GM19238 (cell line): ENCODE measurements around the gene CCDC85C.
"Not testable (repeated sequence)": the region's sequence is repeated elsewhere in the genome, so short reads cannot be mapped to it uniquely, and the experiment has no call there.

Experiments
- DNase-seq: peaks from one replicate; pipeline ENCODE4 v3.0.0; 2011; ENCODE audit warnings: low spot score; ENCODE audit not compliant: insufficient read length

The CCDC85C gene

DNA sequence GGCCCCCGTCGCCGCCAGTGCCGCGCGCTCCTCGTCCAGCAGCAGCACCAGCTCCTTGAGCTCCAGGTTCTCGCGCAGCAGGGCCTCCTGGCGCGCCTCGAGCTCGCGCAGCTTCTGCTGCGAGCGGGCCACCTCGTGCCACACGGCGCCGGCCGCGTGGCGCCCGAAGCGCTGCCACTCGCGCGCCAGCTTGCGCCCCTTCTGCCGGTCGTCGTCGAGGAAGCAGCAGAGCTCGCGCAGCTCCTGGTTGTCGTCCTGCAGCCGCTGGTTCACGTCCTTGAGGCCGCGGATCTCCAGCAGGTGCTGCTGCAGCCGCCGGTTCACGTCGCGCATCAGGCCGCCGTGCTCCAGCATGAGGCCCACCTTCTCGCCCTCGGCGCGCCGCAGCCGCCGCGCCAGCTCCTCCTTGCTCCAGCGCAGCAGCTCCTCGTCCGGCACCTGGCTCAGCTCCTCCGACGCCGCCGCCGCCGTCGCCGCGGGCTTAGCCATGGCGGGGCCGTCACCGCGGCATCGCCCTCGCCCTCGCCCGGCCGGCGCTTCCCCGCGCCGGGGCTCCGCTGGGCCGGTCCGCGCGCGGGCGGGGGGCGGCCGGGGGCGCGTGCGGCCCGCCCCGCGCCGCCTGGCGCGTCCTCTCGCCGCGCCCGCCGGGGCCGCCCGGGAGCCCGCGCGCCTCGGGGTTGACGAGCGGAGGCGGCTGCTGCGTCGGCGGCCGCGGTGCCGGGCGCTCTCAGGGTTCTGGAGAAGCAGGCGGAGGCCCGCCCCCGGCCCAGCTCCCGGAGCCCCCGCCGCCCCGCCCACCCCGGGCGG lies at the start of gene CCDC85C:
Gene CCDC85C, minus strand, starts transcription at position 737 of the 807 bp plus-strand sequence. Its CDS starts 248 bp downstream, at position 489.
- DNase-seq, result no peak

DNA sequence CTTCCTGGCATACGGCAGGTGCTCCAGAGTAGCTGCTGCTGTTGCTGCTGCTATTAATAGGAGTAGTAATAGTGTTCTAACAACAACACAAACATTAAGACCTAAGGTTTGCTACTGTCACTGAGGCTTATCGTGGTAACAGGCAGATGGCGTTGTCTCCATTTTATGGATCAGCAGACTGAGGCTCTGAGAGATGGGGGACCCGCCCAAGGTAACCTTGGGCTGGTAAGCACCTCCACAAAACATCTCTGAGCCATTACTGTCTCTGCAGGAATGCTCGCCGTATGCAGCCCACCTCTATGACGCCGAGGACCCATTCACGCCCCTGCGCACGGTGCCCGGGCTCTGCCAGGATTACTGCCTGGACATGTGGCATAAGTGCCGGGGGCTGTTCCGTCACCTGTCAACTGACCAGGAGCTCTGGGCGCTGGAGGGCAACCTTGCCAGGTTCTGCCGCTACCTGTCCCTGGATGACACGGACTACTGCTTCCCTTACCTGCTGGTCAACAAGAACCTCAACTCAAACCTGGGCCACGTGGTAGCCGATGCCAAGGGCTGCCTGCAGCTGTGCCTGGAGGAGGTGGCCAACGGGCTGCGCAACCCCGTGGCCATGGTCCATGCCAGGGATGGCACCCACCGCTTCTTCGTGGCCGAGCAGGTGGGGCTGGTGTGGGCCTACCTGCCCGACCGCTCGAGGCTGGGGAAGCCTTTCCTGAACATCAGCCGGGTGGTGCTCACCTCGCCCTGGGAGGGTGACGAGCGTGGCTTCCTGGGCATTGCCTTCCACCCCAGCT lies 48.1 kb upstream of the CCDC85C start:
- DNase-seq, result no peak

DNA sequence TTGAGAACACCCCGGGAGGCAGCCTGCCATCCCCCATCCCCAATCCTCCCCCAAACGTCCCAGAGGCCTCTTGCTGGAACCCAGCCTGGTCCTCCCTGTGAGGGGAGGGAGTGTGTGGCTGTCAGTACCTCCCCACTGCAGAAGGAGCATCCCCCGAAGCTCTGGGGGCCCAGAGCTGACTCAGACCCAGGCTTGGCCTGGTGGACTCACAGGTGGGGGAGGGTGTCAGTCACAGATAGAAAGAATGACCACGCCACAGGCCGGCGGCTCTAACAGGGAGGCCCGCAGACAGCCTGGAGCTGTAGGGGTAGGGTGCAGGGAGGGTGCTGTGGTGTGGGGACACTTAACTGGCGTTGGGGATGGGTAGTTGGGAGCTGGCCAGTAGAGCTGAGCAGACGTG lies 46.2 kb upstream of the CCDC85C start:
- no peak for DNase-seq

DNA sequence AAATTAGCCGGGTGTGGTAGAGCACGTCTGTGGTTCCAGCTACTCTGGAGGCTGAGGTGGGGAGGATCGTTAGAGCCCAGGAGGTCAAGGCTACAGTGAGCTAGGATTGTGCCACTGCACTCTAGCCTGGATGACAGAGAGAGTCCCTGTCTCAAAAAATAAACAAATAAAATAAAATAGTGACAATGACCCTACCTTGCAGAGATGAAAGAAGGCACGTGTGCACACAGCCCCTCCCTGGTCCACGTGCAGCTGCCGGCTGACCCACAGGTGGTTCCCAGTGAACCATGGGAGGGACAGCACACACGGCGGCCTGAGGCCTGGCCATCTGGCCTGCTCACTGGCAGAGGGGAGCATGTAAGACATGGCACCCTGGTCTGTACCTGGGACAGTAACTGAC lies 45.6 kb upstream of the CCDC85C start:
- DNase-seq, result no peak

DNA sequence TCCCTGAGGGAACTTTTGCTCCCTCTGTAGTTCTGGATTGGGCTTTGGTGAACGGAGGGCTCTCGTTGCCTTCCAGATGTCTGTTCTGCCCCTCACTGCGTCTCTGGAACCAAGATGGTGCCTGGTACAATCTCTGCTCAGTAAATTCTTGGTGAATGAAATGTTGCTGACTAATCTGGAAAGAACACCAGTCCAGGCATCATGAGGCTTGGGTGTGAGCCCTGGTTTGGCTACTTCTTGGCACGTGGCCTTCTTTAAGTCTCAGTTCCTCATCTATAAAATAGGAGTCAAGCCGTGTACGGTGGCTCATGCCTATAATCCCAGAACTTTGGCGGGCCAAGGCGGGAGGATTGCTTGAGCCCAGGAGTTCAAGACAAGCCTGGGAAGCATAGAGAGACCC lies 45.2 kb upstream of the CCDC85C start:
- no peak for DNase-seq

DNA sequence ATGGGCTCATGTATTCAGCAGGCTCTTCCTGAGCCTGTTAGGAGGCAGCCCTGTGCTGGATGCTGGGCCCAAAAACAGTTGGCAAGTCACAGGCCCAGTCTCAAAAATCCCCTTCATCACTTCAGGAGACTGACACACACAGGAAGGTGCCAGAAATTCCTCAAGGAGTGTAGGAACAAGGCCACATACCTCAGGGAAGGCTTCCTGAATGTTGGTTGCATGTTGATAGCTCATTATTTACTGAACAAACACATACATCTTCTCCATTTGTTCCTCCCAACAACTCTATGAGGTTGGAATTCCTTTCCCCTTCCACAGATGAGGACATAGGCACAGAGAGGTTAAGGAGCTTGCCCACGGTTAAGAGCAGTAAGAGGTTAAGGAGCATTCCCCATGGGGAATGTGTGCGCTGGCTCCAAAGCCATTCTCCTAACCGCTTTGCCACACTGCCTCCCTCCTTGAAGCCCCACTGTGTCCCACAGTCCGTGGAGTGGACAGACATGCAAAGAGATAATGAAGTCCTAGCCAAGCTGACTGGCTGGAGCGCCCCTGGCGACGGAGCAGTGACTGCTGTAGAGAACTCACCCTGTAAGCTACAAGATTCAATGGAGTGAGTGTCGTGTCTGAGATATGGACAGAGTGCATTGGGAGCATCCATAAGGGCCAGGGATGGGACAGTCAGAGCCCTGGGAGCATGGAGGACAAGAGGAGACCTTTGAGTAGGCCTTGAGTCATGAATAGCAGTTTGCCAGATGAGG lies 44.2 kb upstream of the CCDC85C start:
- no peak for DNase-seq

DNA sequence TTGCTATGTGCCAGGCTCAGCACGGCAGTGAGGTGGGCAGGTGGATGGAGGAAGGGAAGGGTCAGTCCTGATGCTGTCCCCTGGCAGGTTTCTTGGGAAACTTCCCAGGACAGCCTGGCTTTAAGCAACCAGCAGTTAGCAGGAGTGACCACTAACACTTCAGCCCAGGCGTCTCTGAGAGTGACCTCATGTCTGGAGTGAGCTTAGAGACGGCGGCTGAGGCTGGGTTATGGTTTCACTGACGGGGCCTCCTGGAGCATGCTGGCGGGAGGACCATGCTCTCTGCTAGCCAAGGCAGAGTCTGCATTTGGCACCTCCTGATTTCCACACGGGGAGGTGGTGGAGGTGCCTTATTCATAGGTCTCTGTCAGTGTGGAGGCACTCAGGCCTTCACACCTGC lies 43.4 kb upstream of the CCDC85C start:
- DNase-seq, result no peak

DNA sequence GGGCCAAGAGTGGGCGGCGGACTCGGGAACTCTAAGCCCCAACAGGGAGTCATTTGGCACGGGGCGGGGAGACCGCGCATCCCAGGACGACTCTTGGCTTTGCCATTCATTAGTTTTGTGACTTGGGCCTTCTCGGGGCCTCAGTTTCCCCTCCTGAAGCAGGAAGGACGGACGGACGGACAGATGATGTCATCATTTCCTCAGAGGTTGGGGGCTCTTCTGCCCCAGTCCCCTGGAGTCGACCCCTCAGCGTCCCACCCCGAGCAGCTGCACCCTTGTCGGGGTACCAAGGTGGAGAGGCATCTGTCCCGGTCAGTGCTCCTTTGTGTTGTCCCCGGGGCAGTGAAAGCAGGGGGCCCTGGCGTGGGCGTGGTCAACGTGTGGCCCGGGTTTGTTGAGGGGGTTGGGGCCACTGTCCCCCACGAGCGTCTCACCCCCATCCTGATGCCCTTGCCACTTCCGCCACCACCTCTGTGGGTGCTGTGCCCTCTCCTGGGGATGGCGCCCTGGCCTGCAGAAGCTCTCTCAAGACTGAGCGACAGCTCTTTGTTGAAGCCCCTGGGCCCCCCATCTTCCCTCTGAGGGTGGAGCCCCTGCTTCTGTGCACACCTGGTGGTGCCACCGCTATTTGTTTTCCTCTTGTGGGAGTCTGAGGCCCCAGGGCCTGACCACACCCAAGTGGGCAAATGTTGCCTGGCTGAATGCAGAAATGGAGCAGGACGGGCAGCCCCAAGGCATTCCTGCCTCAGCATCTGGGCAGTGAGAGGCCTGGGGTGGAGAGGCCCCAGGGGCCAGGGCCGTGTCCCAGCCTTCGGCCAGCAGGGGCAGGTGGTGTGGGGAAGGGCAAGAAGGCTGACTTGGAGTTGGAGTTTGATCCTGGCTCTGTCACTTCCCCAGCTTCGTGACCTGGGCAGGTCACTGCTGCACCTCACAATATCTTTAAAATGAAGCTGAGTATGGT lies 41.8 kb upstream of the CCDC85C start:
- no peak for DNase-seq

DNA sequence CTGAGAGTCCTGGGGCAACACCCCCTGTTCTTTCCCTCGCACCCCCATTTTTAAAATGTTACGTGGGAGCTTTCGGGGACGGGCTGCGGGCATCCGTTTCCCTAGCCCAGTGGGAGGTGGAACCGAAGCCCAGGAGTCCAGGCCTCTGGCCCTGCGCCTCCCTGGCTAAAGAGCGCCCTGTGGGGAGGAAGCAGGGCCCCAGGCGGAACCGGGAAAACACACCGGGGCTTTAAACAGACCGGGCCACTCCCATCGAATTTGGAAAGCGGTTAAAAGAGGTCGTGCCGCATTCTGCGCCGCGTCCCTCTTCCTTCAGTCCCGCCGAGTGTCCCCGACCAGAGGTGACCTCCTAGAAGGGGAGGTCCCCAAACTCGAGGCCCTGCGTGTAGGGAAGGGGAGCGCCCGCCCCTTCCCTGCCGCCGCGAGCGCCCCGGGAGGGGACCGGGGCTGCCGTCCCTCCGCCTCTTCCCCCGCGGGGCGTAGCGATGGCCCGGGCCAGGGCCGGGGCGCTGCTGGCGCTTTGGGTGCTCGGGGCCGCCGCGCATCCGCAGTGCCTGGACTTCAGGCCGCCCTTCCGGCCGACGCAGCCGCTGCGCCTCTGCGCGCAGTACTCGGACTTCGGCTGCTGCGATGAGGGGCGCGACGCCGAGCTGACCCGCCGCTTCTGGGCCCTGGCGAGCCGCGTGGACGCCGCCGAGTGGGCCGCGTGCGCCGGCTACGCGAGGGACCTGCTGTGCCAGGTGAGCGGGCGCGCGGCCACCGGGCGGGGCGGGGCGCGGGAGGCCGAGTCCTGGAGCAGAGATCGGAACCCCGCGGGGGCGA lies 40.9 kb upstream of the CCDC85C start, which contains the start of gene HHIPL1:
Gene HHIPL1, plus strand, starts transcription at position 407 of the 822 bp plus-strand sequence. Its CDS starts 79 bp downstream, at position 486.
- DNase-seq, result no peak

DNA sequence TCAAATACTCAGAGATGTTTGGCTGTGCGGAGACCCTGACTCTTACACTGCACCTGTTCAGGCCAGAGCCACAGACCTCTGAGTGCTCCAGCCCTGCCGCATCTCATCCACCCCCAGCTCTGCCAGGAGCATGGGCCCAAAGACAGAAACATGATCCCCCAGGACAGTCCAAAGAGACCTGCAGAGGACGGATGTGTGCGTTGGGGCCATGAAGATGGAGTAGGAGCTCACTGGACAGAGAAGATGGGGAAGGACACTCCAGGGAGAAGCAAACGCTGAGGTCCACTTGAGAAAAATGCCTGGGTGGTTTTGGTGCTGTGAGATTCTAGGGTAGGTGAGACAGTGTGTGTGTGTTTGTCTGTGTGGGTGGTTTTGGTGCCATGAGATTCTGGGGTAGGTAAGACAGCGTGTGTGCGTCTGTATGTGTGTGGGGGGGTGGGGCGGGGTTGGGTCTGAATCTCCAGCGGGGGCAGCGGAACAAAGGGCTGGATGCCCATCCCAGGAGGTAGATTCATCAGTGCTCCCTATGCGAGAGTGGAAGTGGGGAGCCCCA lies 40.1 kb upstream of the CCDC85C start:
- DNase-seq, result no peak

DNA sequence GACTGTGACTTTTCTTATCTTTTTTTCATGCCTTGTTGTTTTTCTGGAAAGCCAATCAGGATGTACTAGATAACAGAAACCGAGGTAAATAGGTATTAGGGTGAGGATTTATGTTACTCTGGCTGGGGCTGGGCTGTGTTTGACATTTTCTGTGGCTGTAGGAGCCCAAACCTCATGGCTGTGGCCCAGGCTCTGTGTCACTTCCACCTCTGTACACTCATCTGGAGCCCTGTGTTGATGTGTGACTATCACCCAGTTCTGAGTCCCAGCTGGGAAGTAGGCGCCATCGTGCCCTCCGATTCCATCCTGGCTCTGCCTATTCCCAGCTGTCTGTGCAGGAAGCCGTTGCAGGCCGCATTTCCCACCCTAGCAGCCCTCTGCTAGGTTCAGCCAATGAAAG lies 39.3 kb upstream of the CCDC85C start:
- no peak for DNase-seq

DNA sequence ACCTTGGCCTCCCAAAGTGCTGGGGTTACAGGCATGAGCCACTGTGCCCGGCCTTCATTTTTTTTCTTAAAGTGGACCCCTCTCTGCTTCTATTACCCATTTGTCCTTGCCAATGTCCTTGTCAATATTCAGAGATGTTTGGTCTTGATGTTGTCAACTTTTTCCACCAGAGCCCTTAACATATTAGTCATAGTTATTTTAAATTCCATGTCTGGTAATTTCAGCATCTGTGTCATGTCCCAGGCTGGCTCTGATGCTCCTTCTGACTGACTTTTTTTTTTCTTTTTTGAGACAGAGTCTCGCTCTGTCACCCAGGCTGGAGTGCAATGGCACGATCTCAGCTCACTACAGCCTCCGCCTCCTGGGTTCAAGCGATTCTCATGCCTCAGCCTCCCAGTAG lies 38.8 kb upstream of the CCDC85C start:
- DNase-seq, result not testable (repeated sequence)

DNA sequence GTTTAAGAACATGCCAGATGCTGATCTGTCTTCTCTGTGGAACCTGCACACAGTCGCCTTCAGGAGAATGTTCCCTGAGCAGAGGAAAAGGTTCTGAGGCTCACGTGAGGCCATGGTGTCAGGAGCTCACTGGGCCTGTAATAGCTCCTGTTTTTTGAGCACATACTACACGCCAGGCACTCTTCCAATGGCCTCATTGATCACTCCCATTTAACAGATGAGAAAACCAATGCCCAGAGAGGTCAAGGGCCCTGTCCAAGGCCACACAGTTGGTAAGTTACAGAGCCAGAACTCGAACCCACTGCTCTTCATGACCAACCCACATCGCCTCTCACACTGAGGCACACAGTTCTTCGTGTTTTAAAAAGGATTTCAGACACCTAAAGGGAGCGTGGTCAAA lies 33.6 kb upstream of the CCDC85C start:
- DNase-seq, result no peak

DNA sequence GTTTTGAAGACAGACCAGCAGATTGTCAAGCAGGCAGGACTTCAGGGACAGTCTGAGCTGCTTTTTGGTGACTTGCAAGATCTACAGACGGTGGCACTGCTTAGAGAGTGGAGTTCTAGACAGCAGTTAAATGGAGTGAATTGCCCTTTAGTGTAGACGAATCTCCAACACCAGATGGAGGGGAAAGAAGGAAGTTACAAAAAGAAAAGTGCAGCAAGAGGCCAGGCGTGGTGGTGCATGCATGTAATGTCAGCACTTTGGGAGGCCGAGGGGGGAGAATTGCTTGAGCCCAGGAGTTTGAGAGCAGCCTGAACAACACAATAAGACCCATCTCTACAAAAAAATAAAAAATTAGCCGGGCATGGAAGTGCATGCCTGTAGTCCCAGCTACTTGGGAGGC lies 32.5 kb upstream of the CCDC85C start:
- no peak for DNase-seq

DNA sequence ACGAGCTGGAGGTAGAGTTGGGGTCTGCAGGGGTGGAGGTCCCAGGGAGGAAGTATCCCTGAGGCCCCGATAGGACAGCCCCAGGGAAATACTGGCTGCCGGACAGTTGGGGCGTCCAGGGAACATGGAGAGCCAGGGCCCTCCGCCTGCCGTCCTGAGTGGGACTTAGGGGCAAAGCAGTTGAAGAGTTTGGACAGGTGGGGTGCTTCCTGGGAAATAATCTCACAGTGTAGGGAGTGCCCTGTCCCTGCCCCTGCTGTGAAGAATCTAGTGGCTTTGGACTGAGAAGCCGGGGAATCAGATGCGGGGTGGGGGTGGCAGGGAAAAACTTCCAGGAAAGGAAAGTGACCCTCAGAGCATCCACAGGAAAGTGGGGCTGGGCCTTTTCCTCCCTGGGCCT lies 31.1 kb upstream of the CCDC85C start:
- DNase-seq, result no peak

DNA sequence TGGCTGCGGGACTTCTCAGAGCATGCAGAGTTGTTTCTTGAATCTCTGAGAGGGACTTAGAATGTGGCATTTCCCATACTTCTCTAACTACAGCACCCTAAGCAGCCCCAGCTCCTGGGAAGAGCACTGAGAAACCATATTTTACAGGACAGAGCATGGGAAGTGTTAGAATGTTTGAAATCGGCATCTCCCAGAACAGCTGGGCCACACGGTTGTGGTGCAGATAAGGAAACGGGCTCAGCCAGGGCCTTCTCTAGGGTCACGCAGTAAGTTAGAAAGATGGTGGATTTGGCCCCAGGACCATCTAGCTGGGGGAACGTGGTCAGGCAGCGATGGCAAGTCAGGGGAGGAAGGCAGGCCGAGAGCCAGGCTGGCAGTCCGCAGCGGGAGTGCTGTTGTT lies 30.4 kb upstream of the CCDC85C start:
- no peak for DNase-seq

DNA sequence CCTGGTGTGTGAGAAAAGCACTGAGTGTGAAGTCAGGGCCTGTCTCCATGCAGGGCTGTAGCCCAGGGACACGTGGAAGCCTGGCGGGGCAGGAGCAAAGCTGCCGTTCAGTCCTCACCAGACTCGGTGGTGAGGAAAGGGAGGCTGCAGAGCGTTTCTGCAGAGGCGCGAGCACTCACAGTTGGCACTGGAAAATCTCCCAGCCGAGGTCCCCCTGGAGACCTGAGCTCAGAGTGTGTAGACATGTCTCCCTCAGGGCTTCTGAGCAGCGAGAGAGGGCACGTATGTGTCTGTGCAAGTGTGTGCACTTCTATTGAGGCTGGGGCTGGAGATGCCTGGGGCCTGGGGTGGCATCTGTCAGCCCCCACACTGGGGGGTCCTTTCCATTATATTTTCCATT lies 29.9 kb upstream of the CCDC85C start:
- no peak for DNase-seq

DNA sequence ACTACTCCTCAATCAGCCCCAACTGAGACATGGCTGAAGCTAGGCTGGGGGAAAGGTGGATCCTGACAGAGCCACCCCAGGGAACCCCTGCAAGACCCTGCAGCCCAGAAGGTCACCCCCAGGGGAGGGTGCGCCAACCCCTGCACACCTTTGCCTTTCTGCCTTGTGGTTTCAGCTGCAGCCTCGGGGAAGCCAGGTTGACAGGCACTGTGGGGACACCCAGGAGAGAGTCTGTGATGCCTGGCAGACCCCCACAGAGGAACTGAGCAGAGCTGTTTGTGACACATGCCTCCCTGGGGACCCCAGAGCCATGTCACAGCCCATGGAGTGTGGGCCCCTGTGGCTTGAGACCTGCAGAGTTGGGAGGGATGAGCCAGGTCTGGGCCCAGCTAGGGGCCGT lies 29.1 kb upstream of the CCDC85C start:
- DNase-seq, result no peak

DNA sequence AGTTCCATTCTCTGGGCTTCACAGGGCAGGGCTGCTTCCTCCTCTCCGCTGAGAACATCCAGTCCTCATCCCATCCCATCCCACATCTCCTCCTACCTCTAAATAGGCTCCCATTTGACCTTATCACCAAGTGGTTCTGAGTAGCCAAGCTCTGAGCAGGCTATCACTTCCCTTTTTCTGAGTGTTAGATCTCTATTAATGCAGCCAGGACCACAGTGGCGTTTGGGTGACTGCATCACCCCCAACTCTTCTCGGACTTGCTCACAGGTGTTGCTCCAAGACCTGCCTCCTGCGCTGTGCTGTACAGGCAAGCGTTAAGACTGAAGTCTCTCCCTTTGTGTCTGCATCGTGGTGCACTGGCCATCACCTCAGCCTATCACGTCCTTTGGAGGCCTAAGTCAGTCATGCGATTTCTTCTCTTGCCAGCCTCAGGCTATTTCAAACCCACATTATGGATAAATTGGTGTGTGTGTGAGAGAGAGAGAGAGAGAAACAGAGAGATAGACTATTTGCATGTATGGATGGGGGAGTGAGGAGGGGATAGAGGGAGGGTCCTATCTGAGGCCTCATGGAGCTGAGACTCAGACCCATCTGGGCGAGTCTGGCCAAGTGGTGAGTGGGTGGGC lies 28.5 kb upstream of the CCDC85C start:
- DNase-seq, result no peak
